CD4-positive, alpha-beta T cell (primary cell): ENCODE results near the gene TBRG4. TPM values are rescaled to one million over a fixed set of nuclear protein-coding genes. Genes with fewer than 3 reads are reported as not detected.
A peak's percentile ranks its signal among the peaks of the same experiment; 100 is the strongest.
"Not testable (repeated sequence)": the region's sequence is repeated elsewhere in the genome, so short reads cannot be mapped to it uniquely, and the experiment has no call there.

ENCODE experiments used
- ATAC-seq: fragments of 200-7000 bp; cut with Tn5 transposase; one replicate; pipeline ENCODE4 v1.10.0; 2022; ENCODE audit warnings: mild to moderate bottlenecking; ENCODE audit not compliant: poor library complexity
- CTCF ChIA-PET: fragments of 350-600 bp; sonication (Branson Sonifier 250); formaldehyde crosslinking; loops from one replicate; lab custom pipeline; 2021; ENCODE audit warnings: antibody characterized with exemption, inconsistent platforms; lab: Charles Lee
- POLR2A ChIA-PET: fragments of 350-600 bp; sonication (Branson Sonifier 250); formaldehyde crosslinking; loops from one replicate; lab custom pipeline; 2021; ENCODE audit warnings: antibody characterized with exemption, inconsistent platforms; lab: Charles Lee
- DNase-seq, 14 experiments: peaks; one replicate each; pipeline ENCODE4 v3.0.0-alpha.2; 2013 to 2020; ENCODE audit warnings: mixed read lengths in 2 of 14
- H3K27ac ChIP-seq, 2 donors: one replicate each; pipeline versions ENCODE4 v1.5.1 to v1.7.0; 2013; ENCODE audit warnings: low read length in 2 of 2, low read depth in 1 of 2, mild to moderate bottlenecking in 1 of 2
- H3K27me3 ChIP-seq, 2 experiments: 1 replicate in 1 of 2; 2 replicates in 1 of 2; pipeline versions ENCODE4 v1.6.1 to v1.7.0; 2013; ENCODE audit warnings: low read length in 2 of 2, control low read depth in 1 of 2, mild to moderate bottlenecking in 1 of 2, moderate library complexity in 1 of 2; ENCODE audit not compliant: insufficient read depth in 2 of 2, control insufficient read depth in 1 of 2
- H3K36me3 ChIP-seq: one replicate; pipeline ENCODE4 v1.6.1; 2013; ENCODE audit warnings: low read length, control low read depth; ENCODE audit not compliant: insufficient read depth
- H3K4me1 ChIP-seq: one replicate; pipeline ENCODE4 v1.6.1; 2013; ENCODE audit warnings: low read length, control low read depth; ENCODE audit not compliant: insufficient read depth
- H3K4me3 ChIP-seq: one replicate; pipeline ENCODE4 v1.5.1; 2013; ENCODE audit warnings: mild to moderate bottlenecking, low read length, moderate library complexity
- H3K9me3 ChIP-seq, 2 experiments: 1 replicate in 1 of 2; 2 replicates in 1 of 2; pipeline versions ENCODE4 v1.6.1 to v1.7.0; 2013; ENCODE audit warnings: low read length in 2 of 2, mild to moderate bottlenecking in 2 of 2, control low read depth in 1 of 2, moderate library complexity in 1 of 2; ENCODE audit not compliant: control insufficient read depth in 1 of 2, insufficient read depth in 1 of 2
- H3K27ac Mint-ChIP-seq: one replicate; pipeline ENCODE4 v1.8.0; 2020; ENCODE audit warnings: mixed read lengths
- H3K27me3 Mint-ChIP-seq: one replicate; pipeline ENCODE4 v1.8.0; 2021; ENCODE audit warnings: mixed read lengths
- H3K36me3 Mint-ChIP-seq: one replicate; pipeline ENCODE4 v1.8.0; 2021; ENCODE audit warnings: low read depth, mixed read lengths
- H3K4me1 Mint-ChIP-seq: one replicate; pipeline ENCODE4 v1.8.0; 2021; ENCODE audit warnings: low read depth, mixed read lengths
- H3K4me3 Mint-ChIP-seq: one replicate; pipeline ENCODE4 v1.8.0; 2020; ENCODE audit warnings: mild to moderate bottlenecking, mixed read lengths
- H3K9me3 Mint-ChIP-seq: one replicate; pipeline ENCODE4 v1.8.0; 2020; ENCODE audit warnings: mixed read lengths
- CTCF ChIP-seq: fragments of 200-600 bp; IDR thresholded peaks from one replicate; pipeline ENCODE4 v1.8.0; 2022; ENCODE audit warnings: antibody characterized with exemption, mild to moderate bottlenecking
- intact Hi-C, 2 experiments: fragments of 100-400 bp; cut with DNase I in 1 of 2; cut with micrococcal nuclease in 1 of 2; formaldehyde crosslinking; loops; one replicate each; pipeline versions ENCODE4 v1.15.1 to v1.9.0; 2023 to 2025; cut with DNase I, micrococcal nuclease
- total RNA-seq, 174 experiments: library from RNA in 2 of 174; stranded (reverse) in 2 of 174; gene quantifications; one replicate each; pipeline ENCODE4 v1.2.3 and lab custom pipeline; 2021 to 2026

Gene TBRG4
- total RNA-seq, 2 experiments from 2014 or later = 104 to 105 TPM

GRCh38 chr7:45155357-45155900 lies 43.9 kb upstream of the TBRG4 start:
- Histone ChIP-seq H3K36me3 (no peaks in the 10 kb centered on the region), H3K4me1 (peaks cover 7% of the 10 kb centered on the region), H3K27me3 (peaks cover 15 to 29% of the 10 kb centered on the region in 2 experiments), H3K9me3 (no peaks in the 10 kb centered on the region), H3K4me3 (no peak overlapping the region), H3K27ac (no peak overlapping the region)
- no peaks in the 10 kb centered on the region for H3K36me3 Mint-ChIP-seq
- ChIA-PET CTCF (no interaction called here), POLR2A (no interaction called here)
- H3K4me3 Mint-ChIP-seq = no peak overlapping the region
- TF ChIP-seq CTCF = no peak
- intact Hi-C loops = no loop called here
- H3K27me3 Mint-ChIP-seq = peaks cover 42% of the 10 kb centered on the region
- peaks cover 14% of the 10 kb centered on the region for H3K4me1 Mint-ChIP-seq
- peak in 1 of 14 experiments; percentile 29 for DNase-seq
- no peak overlapping the region for H3K27ac Mint-ChIP-seq
- ATAC-seq = no peak
- H3K9me3 Mint-ChIP-seq = no peaks in the 10 kb centered on the region

- H3K4me3 Mint-ChIP-seq, H3K27ac ChIP-seq, H3K36me3 Mint-ChIP-seq, H3K9me3 Mint-ChIP-seq, H3K36me3 ChIP-seq, H3K27ac Mint-ChIP-seq, H3K9me3 ChIP-seq, H3K4me1 ChIP-seq, H3K4me3 ChIP-seq, CTCF ChIA-PET, ATAC-seq, DNase-seq, H3K4me1 Mint-ChIP-seq, POLR2A ChIA-PET: not testable (repeated sequence)
- peaks cover 15 to 29% of the 10 kb centered on the region in 2 experiments for H3K27me3 ChIP-seq
- peaks cover 34% of the 10 kb centered on the region for H3K27me3 Mint-ChIP-seq
- intact Hi-C loops = loop anchor here (1.0 kb wide), 2 partner anchors 106 to 700 kb away; no protein-coding TSS in a partner anchor
Observed at GRCh38 chr7:45153861-45154260, 42.4 kb upstream of the TBRG4 start.

GRCh38 chr7:45153233-45153632 lies 41.7 kb upstream of the TBRG4 start:
- Mint-ChIP-seq H3K27ac (no peak overlapping the region), H3K4me3 (no peak overlapping the region), H3K27me3 (peaks cover 32% of the 10 kb centered on the region), H3K4me1 (peaks cover 7% of the 10 kb centered on the region), H3K9me3 (no peaks in the 10 kb centered on the region), H3K36me3 (no peaks in the 10 kb centered on the region)
- Histone ChIP-seq H3K27me3 (peaks cover 14 to 24% of the 10 kb centered on the region in 2 experiments), H3K4me3 (no peak overlapping the region), H3K9me3 (peaks cover 0 to 2% of the 10 kb centered on the region in 2 experiments), H3K4me1 (peaks cover 7% of the 10 kb centered on the region), H3K27ac (no peak overlapping the region), H3K36me3 (no peaks in the 10 kb centered on the region)
- TF ChIP-seq CTCF = no peak
- ATAC-seq = no peak
- no peak for DNase-seq
- ChIA-PET POLR2A (no interaction called here), CTCF (no interaction called here)
- intact Hi-C loops = no loop called here

- H3K9me3 Mint-ChIP-seq = no peaks in the 10 kb centered on the region
- Histone ChIP-seq H3K9me3 (peaks cover 0 to 4% of the 10 kb centered on the region in 2 experiments), H3K4me3 (no peak overlapping the region), H3K36me3 (no peaks in the 10 kb centered on the region), H3K4me1 (peaks cover 3% of the 10 kb centered on the region), H3K27me3 (peaks cover 8 to 14% of the 10 kb centered on the region in 2 experiments), H3K27ac (no peak overlapping the region)
- peaks cover 30% of the 10 kb centered on the region for H3K27me3 Mint-ChIP-seq
- H3K4me3 Mint-ChIP-seq = no peak overlapping the region
- ATAC-seq (no peak), DNase-seq (no peak)
- TF ChIP-seq CTCF = no peak
- ChIA-PET CTCF (no interaction called here), POLR2A (no interaction called here)
- intact Hi-C loops = no loop called here
- no peak overlapping the region for H3K27ac Mint-ChIP-seq
- peaks cover 4% of the 10 kb centered on the region for H3K4me1 Mint-ChIP-seq
- no peaks in the 10 kb centered on the region for H3K36me3 Mint-ChIP-seq
Observed at GRCh38 chr7:45151967-45152366, 40.5 kb upstream of the TBRG4 start.
